Measurements from ENCODE around the gene WFDC2.

Gene WFDC2

GRCh38 chr20:45501600-45501999 is 32.0 kb downstream of the WFDC2 start:
- no peak for DNase-seq

- DNase-seq, result no peak
Measured at GRCh38 chr20:45502561-45502960, 33.0 kb downstream of the WFDC2 start.

GRCh38 chr20:45503403-45503802 is 33.9 kb downstream of the WFDC2 start:
- no peak for DNase-seq

GRCh38 chr20:45506398-45506797 is 36.8 kb downstream of the WFDC2 start:
- DNase-seq, result no peak

GRCh38 chr20:45507011-45507820 is 37.7 kb downstream of the WFDC2 start:
- no peak for DNase-seq

- no peak for DNase-seq
Measured at GRCh38 chr20:45508068-45508886, 38.7 kb downstream of the WFDC2 start.

GRCh38 chr20:45509091-45509490 is 39.5 kb downstream of the WFDC2 start:
- no peak for DNase-seq

- DNase-seq, result no peak
Measured at GRCh38 chr20:45510242-45510862, 40.8 kb downstream of the WFDC2 start.

GRCh38 chr20:45515147-45515913 is 45.8 kb downstream of the WFDC2 start, which contains the start of gene SPINT3:
SPINT3 (minus strand) TSS chr20:45515622; CDS start chr20:45515608, 14 bp downstream.
- no peak for DNase-seq

- DNase-seq, result no peak
Measured at GRCh38 chr20:45518282-45518681, 48.7 kb downstream of the WFDC2 start.

GRCh38 chr20:45523821-45524220 is 54.3 kb downstream of the WFDC2 start:
- no peak for DNase-seq

GRCh38 chr20:45527294-45527693 is 57.7 kb downstream of the WFDC2 start:
- no peak for DNase-seq

All from hematopoietic multipotent progenitor cell treated with erythropoietin and hydrocortisone succinate and interleukin-3 and kit ligand, for 4 days (in vitro differentiated cells).